Measurements from ENCODE around the gene MACROD1.

Gene MACROD1

DNA sequence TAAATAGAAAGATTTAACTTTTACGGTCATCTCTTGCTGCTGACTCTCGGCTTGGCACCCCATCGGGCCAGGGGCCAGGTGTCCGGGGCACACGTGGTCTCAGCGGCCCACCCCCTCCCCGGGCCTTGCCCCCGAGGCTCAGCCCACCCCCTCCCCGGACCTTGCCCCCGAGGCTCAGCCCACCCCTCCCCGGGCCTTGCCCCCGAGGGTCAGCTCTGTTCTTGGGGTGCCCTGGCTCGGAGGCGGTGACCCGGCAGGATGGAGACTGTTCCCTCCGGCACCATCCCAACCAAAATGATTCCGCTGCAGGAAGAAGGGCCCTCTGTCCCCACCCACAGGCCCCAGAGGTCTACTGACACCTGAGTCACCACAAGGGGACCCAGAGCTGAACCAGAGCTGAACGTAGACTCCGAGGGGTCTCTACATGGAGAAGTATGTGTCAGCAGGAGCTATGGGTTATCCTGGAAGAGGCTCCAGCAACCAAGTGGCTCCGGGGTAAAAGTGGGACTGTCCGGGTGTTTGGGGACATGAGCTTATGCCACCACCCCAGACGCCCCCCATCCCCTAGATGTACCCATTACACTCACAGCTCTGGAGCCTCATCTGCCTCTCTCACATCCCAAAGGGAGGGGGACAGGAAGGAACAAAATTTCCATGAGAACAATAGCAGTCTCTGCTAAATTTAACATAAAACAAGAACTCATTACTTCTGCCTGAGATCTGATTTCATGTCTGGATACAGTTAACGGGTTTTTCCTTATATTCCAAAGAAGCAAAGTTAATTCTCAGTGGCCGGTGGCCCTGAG is 38.4 kb downstream of the MACROD1 start:
- no peak for DNase-seq

DNA sequence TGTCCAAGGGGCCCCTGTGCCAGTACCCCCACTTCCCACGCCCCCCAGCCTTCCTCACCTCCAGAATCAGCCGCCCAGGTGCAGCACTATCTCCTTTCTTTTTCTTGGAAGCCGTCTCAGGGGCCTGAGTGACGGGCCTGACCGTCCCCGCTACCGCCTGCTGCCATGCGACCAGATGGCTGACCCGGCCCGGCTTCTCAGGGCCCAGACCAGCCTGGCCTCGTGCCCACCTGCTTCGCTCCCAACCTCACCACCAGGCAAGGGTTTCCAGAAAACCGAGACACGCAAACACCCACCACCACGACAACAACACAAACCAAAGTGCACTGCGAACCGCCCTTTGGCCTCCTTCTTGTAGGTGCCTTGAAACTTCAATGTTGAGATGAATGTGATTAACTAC is 39.1 kb downstream of the MACROD1 start:
- no peak for DNase-seq

DNA sequence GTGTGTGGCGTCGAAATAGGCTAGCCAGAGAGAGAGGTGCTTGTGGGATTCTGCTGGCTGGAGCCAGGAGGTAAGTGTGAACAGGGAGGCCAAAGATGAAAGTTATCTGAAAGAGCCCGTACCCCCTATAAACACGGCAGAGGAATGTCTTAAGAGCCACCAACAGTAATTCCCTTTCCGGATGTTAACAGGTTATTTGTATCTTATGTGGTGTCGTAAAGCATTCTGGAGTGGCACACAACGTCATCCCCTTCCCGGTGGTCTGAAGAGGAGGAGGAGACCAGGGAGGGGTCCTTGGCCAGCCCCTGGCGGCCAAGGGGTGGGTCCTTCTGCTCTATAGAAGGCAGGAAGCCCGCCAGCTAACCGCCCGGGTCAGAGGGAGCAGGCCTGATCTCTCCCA is 39.5 kb downstream of the MACROD1 start:
- DNase-seq: no peak

DNA sequence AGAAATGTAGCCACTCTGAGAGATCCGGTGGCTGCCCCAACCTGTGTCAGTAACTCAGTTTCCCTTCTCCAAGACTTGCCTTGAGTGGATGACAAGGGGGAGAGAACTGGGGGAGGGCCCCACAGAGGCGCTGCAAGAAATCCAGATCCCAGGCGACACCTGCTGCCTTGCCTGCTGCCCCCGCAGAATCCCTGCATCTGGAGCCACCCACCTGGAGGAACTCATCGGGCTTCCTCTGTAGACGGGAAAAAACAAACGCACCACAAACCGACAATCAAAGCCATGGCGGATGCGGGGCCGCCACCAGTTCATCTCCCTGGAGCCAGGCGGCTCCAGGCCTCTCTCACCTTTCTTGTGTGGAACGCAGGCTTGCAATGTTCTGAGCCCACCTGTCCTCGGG is 40.2 kb downstream of the MACROD1 start:
- DNase-seq: no peak

DNA sequence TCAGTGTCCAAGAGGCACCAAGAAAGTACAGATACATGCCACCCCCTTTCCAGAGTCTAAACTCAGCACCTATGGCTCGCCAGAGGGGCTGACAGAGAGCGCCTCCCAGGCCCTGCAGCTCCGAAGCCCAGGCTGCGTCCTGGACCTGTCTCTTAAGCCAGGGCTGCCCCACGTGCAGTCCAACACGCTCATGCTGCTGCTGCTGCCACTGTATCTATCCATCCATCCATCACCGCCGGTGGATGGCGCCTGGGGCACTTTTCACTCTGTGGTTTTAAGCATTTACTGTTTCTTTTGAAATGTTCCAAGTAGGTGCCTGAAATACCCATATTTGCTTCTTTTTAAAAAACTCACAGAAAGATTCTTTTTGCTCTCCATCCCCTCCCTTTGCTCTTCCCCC is 41.8 kb downstream of the MACROD1 start:
- no peak for DNase-seq

DNA sequence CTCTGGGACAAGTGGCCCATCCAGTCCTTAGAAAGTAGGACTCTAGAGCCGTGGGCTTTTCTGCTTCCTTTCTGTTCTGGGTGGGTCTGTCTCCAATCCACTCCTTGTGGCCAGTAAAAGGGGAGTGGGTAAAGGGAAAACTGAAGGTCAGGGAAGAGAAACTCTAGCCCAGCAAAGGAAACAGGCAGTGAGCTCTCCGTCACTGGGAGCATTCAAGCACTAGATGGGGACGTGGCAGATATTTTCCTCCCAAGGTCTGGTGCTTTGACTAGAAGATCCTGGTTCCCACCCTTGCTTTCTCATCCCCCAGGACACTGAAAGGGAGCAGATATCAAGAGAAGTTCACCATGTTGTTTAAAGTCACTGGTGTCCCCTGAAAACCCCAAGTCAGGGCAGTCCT is 42.2 kb downstream of the MACROD1 start:
- no peak for DNase-seq

DNA sequence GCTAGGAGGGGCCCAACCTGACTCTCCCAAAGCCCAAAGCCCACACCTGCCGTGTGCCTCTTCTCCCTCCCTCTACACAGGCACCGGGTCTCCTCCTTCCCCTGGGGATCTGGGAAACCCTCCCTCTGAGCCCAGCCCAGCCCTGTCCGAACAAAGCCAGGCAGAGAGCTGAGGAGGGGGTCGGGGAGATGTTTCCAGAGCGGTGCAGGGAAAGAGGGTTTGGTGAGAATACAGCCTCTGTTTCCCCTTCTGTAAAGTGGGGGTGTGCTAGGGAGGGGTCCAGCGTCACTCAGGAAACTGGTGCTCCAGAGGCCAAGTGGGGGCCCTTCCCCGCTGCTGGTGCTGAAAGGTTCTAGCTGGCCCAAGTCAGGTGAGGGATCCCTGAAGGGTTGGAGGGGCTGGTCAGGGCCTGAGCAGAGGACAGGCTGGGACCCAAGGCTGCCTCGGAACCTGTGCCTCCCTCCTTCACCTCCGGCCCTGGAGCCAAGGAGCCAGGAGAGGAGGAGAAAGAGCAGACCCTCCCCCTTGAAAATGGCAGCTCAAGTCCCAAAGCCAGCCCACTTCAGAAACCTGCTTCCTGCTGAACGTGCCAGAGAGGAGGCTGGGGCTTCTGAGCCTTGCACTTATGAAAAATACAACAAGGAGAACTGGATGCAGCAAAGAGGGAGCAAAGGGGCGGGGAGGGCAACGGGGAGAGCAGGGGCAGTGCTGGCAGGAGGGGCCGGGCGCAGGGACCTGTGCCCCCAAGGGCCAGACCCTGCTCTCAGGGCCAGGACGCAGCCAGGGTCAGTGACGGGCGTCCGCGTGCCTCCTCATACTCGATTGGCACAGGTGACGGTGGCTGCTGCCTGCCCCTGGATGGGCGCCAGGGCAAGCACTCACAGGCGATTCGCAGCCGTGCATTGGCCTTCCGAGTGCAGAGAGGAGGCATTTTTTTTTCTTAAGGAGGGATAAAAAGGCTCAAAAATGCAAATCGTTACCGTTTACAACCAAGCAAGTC is 43.2 kb downstream of the MACROD1 start:
- DNase-seq: peak; percentile 33

DNA sequence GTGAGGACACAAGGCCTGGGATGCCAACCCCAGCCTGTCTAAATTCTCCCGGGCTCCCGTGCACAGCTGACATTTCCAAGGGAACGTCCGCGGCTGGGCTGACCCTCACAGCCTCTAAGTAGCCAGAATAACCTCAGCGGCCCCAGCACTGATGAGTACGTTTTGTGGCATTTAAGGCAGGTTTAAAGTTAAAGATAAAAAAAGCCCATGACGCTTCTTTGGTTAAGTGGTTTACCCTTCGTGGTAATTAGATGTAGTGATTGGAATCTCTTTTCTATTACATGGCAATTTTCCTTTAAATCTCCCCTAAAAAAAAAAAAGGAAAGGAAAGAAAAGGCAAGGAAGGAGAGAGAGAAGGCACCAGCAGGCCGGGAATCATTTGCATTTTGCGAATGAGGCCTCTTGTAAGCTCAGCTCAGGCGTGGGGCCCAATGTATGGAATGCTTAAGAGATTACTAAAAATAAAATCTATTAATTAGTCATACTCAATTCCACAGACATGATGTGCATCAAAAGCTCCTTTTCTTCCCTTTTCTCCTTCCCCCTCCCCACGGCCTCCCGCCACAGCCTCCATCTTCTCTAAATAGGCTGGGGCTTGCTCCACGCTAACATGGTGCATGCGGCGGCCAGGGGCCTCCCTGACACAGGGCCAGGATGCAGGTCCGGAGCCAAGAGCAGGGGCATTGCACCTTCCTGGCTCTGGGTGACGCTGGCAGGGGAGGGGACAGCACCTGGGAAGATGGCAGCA is 44.1 kb downstream of the MACROD1 start:
- DNase-seq: no peak

DNA sequence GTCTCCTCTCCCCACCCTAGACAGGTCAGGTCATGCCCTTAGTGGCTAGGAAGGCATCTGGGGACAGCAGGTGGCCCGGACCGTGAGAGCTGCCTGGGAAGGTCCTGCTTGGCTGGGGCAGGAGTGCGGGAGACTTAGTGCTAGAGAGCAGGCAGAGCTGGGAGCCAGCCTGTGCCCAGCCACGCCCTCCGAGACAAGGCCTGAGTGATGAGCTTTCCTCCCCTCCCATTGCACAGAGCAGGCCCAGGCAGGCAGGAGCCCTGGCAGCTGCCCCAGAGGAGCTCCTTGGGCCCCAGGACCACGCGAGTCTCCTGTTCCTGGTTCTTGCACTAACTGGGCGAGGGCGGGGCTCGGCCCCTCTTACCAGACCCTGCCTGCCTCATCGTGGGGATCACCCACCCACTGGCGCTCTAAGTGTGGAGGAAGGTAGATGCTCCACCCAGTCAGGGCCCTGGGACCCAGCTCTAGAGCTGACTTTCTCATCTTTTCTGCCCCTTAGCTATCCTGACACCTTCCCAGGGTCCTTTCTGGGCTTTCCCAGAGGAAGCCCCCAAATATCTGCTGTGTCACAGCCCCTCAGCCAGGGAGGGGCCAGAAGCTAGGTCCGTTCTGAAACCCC is 44.9 kb downstream of the MACROD1 start:
- DNase-seq: peak; percentile 88

DNA sequence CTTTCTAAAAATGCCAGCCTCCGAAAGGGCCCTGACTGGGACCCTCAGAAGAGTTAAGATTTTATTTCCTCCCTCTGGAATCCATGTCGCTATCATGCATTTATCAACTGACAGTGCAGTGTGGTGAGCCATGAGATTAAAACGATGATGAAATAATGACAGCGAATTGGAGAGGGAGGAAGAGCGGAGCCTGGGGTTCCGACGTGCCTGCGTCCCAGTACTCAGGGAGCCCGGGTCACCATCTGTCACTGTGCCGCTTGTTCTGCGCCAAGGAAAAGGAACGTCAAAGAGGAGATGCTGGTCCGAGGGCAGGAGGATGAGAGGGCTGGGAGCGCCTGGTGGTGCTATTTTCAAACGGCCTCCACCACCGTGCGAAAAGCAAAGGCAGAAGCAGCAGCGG is 46.2 kb downstream of the MACROD1 start:
- no peak for DNase-seq

DNA sequence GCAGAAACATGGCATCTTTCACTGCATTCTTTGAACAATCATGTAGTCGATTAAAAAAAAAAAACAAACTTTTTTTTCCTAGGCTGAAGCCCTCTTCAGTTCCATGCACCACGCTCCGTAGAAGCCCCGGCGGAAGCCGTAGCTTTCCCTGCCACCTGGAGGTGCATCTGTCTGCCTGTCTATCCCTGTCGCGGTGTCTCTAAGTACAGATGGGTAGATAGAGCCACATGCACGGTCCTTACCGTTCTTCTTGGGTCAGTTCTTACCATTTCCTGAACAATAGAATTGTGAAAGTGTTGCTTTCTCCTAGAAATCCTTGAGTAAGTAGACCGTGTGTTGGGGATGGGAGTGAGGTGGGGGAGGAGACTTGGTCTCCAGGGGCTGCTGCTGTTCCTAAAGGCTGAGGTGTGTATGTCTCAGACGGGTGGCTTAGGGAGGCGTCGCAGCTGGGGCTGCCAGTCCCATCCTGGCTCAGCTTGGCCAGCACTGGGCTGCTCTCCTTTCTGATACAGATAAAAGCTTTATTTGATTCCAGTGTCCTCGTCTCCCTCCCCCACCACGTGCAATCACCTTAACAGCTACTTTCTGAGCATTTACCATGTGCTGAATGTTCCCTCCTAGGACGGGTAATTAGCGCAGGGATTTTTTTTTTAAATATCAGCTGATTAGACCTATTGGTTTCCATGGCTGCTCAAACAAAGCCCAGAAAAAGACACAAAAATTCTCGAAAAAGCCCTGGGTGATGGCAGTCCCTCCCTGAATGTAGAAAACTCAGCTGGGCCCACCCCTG is 46.8 kb downstream of the MACROD1 start:
- no peak for DNase-seq

DNA sequence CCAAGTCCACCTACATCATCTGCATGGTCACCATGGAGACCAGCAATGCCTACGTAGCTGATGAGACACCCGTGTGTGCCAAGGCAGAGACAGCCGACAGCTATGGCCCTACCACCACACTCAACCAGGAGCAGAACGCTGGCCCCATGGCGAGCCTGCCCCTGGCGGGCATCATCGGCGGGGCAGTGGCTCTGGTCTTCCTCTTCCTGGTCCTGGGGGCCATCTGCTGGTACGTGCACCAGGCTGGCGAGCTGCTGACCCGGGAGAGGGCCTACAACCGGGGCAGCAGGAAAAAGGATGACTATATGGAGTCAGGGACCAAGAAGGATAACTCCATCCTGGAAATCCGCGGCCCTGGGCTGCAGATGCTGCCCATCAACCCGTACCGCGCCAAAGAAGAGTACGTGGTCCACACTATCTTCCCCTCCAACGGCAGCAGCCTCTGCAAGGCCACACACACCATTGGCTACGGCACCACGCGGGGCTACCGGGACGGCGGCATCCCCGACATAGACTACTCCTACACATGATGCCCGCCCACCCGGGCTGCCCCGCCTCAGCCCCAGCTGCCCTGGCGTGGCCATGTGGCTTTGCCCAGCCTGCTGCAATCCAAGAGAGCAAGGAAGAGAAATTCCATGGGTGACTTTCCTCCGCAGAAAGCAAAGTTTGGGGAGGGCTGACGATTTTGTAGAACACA is 48.0 kb downstream of the MACROD1 start:
- DNase-seq: no peak

DNA sequence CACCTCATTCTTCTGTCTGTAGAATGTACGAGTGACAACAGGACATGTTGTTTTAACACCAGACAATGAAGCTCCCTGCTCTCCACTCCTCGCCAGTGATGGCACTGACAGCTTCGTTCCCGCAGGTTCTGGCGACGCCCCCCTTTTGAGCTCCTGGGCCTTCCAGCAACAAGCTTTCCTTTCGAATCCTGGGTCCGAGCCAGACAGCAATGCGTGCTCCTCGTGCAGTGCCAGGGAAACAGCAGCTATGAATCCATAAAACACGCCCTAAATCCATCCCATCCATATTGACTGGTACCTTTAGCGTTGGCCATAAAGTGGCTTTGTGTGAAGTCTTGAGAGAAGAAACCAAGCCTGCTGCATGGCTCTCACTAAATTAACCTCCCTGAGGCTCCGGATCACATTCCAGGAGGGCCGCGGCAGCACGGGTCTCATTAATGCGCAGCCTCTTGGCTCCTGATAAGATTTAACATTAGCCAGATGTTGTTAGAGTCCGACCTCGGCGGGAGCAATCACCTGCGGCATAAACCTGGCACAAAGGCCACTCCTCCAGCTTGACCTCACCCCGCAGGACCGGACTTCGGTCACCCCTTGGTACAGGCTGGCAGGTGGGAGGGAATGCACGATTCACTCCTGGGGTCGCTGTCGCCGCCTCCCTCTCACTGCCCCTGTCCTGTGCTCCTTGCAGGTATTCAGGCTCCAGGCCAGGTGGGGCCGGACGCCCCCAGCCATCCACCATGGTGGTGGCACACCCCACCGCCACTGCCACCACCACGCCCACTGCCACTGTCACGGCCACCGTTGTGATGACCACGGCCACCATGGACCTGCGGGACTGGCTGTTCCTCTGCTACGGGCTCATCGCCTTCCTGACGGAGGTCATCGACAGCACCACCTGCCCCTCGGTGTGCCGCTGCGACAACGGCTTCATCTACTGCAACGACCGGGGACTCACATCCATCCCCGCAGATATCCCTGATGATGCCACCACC is 50.1 kb downstream of the MACROD1 start:
- DNase-seq: no peak

DNA sequence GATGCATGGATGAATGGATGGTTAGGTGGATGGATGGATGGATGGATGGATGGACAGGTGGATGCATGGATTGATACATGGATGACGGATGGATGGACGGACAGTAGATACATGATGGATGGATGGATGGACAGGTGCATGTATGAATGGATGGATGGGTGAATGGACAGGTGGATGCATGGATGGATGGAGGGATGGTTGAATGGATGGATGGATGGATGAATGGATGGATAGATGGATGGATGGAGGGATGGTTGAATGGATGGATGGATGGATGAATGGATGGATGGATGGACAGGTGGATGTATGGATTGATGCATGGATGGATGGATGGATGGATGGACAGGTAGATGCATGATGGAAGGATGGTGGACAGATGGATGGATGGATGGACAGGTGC is 51.7 kb downstream of the MACROD1 start:
- DNase-seq: no peak

DNA sequence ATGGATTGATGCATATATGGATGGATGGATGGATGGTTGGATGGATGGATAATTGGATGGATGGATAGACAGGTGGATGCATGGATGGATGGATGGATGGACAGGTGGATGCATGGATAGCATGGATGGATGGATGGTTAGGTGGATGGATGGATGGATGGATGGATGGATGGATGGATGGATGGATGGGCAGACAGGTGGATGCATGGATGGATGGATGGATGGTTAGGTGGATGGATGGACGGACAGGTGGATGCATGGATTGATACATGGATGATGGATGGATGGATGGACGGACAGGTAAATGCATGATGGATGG is 52.5 kb downstream of the MACROD1 start:
- no peak for DNase-seq

DNA sequence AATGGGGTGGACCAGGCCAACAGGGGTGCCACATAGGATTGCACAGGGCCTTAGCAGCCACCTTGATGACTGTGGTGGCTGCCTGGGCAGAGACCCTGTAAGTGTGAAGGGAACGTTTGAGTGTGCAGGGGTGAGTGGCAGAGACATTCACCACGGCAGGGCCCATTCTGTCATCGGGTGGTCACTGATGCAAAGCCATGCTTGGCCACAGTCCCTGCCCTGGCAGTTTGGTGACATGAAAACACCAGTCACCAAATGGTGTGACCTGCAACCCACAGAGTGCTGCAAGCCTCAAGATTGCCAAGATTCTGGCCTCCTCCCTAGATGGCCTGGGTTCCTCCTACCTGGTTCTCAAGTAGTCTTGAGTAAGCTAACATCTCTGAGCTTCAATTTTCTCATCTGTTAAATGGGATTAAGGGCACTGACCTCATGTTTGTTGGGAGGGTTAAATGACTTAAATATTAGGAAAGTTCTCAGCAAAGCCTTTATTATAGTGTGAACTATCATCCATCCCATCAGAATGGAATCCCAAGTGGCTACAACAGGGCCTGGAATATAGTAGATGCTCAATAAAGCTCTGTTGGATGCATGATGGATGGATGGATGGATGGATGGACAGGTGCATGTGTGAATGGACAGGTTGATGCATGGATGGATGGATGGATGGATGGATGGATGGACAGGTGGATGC is 53.0 kb downstream of the MACROD1 start:
- no peak for DNase-seq

DNA sequence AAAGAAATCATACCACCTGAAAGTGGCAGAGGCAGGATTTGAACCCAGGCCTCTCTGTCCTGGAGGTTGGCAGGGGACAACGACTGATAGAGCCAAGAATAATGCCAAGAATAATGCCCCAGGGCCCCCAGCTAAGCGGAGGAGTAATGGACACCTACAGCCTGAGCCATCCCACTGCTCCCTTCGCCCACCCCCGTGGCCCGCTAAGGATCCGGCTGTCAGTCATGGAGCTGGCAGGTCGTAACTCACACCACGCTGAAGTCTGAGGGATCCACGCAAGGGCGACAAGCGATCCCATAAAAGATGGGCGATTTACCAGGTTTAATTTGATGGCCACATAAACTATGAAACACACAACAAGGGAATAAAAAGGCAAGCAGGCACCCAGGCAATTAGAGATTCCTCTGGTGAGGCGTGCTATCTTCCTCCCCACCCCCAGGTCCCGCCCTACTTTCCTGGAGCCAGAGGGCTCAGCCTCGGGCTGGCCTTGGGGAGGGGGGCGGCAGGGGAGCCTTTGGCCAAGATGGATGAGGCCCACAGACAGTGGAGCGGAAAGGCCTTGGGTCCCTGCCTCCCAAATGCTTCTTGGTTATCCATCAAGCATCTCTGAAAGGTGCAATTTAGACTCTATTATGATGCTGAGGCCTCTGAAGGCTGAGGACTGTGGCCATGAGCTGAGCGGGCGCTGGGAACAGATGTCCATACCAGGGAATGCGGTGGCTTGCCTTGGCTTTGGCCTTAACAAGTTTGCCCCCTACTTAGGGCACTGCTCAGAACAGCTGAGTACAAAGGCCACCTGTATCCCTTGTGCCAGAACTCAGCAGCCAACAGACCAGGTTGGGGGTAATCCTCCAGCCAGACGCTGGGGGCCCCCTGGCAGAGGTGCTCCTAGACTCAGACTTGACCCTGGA is 55.2 kb downstream of the MACROD1 start:
- DNase-seq: no peak

DNA sequence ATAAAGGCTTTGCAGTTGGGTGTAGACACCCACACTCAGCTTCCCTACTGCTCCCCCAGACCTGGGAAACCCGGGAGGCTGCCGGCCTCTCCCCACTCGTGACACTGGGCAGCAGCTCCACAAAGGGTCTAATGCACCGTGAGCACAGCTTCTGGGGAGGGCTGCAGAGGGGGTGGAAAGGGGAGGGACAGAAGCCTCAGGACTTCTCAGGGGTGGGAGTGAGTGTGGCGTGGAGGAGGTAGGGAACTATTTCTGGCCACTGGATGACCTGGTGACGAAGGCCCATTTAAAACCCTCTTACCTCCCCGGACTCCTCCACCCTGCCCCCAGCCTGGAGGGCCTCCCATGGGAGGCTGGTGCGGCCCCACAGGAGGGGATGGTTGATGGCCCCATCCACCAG is 56.6 kb downstream of the MACROD1 start:
- no peak for DNase-seq

Data from NCI-H446 treated with DMSO at 0.1 percent for 48 hours (cell line).